Measurements from ENCODE around the gene USHBP1.

Gene USHBP1

GRCh38 chr19:17264641-17264979 lies at the start of gene USHBP1:
TSS of gene USHBP1 (minus strand) at chr19:17264745. CDS start at chr19:17264299, 446 bp downstream.
- Histone ChIP-seq H3K27me3 (ENCODE audit: insufficient read depth, low read length) (no peaks in the 10 kb centered on the region), H3K36me3 (ENCODE audit: insufficient read depth, low read length) (peaks cover 6% of the 10 kb centered on the region), H3K4me3 (ENCODE audit: low read length) (no peak within 1 kb of the TSS), H3K9me3 (ENCODE audit: low read length) (no peaks in the 10 kb centered on the region), H2AFZ (ENCODE audit: low read depth, low read length) (no peak within 1 kb of the TSS), H3K4me1 (ENCODE audit: insufficient read depth, low read length) (peaks cover 8% of the 10 kb centered on the region)

- no peaks in the 10 kb centered on the region for H3K27me3 ChIP-seq (ENCODE audit: insufficient read depth, low read length)
- no peaks in the 10 kb centered on the region for H3K9me3 ChIP-seq (ENCODE audit: low read length)
- H2AFZ ChIP-seq (ENCODE audit: low read depth, low read length): no peak overlapping the region
- peaks cover 12% of the 10 kb centered on the region for H3K4me1 ChIP-seq (ENCODE audit: insufficient read depth, low read length)
- H3K4me3 ChIP-seq (ENCODE audit: low read length): no peak overlapping the region
- H3K36me3 ChIP-seq (ENCODE audit: insufficient read depth, low read length): peaks cover 28% of the 10 kb centered on the region
Observed at GRCh38 chr19:17314007-17314593, 49.6 kb upstream of the USHBP1 start.

GRCh38 chr19:17312189-17313113 lies 47.9 kb upstream of the USHBP1 start:
- no peak overlapping the region for H2AFZ ChIP-seq (ENCODE audit: low read depth, low read length)
- H3K9me3 ChIP-seq (ENCODE audit: low read length): no peaks in the 10 kb centered on the region
- peaks cover 12% of the 10 kb centered on the region for H3K4me1 ChIP-seq (ENCODE audit: insufficient read depth, low read length)
- H3K36me3 ChIP-seq (ENCODE audit: insufficient read depth, low read length): peaks cover 26% of the 10 kb centered on the region
- H3K27me3 ChIP-seq (ENCODE audit: insufficient read depth, low read length): no peaks in the 10 kb centered on the region
- H3K4me3 ChIP-seq (ENCODE audit: low read length): no peak overlapping the region

- no peak overlapping the region for H2AFZ ChIP-seq (ENCODE audit: low read depth, low read length)
- no peaks in the 10 kb centered on the region for H3K27me3 ChIP-seq (ENCODE audit: insufficient read depth, low read length)
- H3K4me1 ChIP-seq (ENCODE audit: insufficient read depth, low read length): peaks cover 15% of the 10 kb centered on the region
- H3K36me3 ChIP-seq (ENCODE audit: insufficient read depth, low read length): peaks cover 24% of the 10 kb centered on the region
- H3K4me3 ChIP-seq (ENCODE audit: low read length): no peak overlapping the region
- H3K9me3 ChIP-seq (ENCODE audit: low read length): no peaks in the 10 kb centered on the region
Observed at GRCh38 chr19:17311455-17312188, 47.1 kb upstream of the USHBP1 start.

- peak overlapping the region; percentile 73 for H3K4me3 ChIP-seq (ENCODE audit: low read length)
- H3K4me1 ChIP-seq (ENCODE audit: insufficient read depth, low read length): peaks cover 21% of the 10 kb centered on the region
- no peaks in the 10 kb centered on the region for H3K27me3 ChIP-seq (ENCODE audit: insufficient read depth, low read length)
- H3K36me3 ChIP-seq (ENCODE audit: insufficient read depth, low read length): peaks cover 16% of the 10 kb centered on the region
- H3K9me3 ChIP-seq (ENCODE audit: low read length): no peaks in the 10 kb centered on the region
- peak overlapping the region; percentile 41 for H2AFZ ChIP-seq (ENCODE audit: low read depth, low read length)
Observed at GRCh38 chr19:17309965-17310461, 45.5 kb upstream of the USHBP1 start.

- Histone ChIP-seq H3K27me3 (ENCODE audit: insufficient read depth, low read length) (no peaks in the 10 kb centered on the region), H3K4me1 (ENCODE audit: insufficient read depth, low read length) (peaks cover 21% of the 10 kb centered on the region), H3K4me3 (ENCODE audit: low read length) (peak within 1 kb of the TSS; percentile 73), H3K9me3 (ENCODE audit: low read length) (no peaks in the 10 kb centered on the region), H3K36me3 (ENCODE audit: insufficient read depth, low read length) (peaks cover 11% of the 10 kb centered on the region), H2AFZ (ENCODE audit: low read depth, low read length) (peak within 1 kb of the TSS; percentile 41)
Observed at GRCh38 chr19:17309198-17309964, 44.8 kb upstream of the USHBP1 start, which contains the start of gene DDA1. TSS of gene DDA1 (plus strand) at chr19:17309563. CDS start at chr19:17309655, 92 bp downstream.

- Histone ChIP-seq H3K36me3 (ENCODE audit: insufficient read depth, low read length) (peaks cover 4% of the 10 kb centered on the region), H2AFZ (ENCODE audit: low read depth, low read length) (no peak overlapping the region), H3K9me3 (ENCODE audit: low read length) (no peaks in the 10 kb centered on the region), H3K27me3 (ENCODE audit: insufficient read depth, low read length) (no peaks in the 10 kb centered on the region), H3K4me1 (ENCODE audit: insufficient read depth, low read length) (peaks cover 26% of the 10 kb centered on the region), H3K4me3 (ENCODE audit: low read length) (no peak overlapping the region)
Observed at GRCh38 chr19:17307876-17308377, 43.4 kb upstream of the USHBP1 start.

- no peaks in the 10 kb centered on the region for H3K27me3 ChIP-seq (ENCODE audit: insufficient read depth, low read length)
- H3K9me3 ChIP-seq (ENCODE audit: low read length): no peaks in the 10 kb centered on the region
- peak overlapping the region; percentile 80 for H3K4me3 ChIP-seq (ENCODE audit: low read length)
- peaks cover 24% of the 10 kb centered on the region for H3K4me1 ChIP-seq (ENCODE audit: insufficient read depth, low read length)
- peak overlapping the region; percentile 85 for H2AFZ ChIP-seq (ENCODE audit: low read depth, low read length)
- H3K36me3 ChIP-seq (ENCODE audit: insufficient read depth, low read length): no peaks in the 10 kb centered on the region
Observed at GRCh38 chr19:17306285-17306714, 41.8 kb upstream of the USHBP1 start.

GRCh38 chr19:17305517-17306284 lies 41.2 kb upstream of the USHBP1 start, which contains the start of gene MRPL34:
TSS of gene MRPL34 (plus strand) at chr19:17305872. CDS start at chr19:17305893, 21 bp downstream.
- H2AFZ ChIP-seq (ENCODE audit: low read depth, low read length): peak within 1 kb of the TSS; percentile 85
- no peaks in the 10 kb centered on the region for H3K27me3 ChIP-seq (ENCODE audit: insufficient read depth, low read length)
- H3K36me3 ChIP-seq (ENCODE audit: insufficient read depth, low read length): peaks cover 2% of the 10 kb centered on the region
- peaks cover 23% of the 10 kb centered on the region for H3K4me1 ChIP-seq (ENCODE audit: insufficient read depth, low read length)
- H3K4me3 ChIP-seq (ENCODE audit: low read length): peak within 1 kb of the TSS; percentile 80
- H3K9me3 ChIP-seq (ENCODE audit: low read length): no peaks in the 10 kb centered on the region

- H3K4me3 ChIP-seq (ENCODE audit: low read length): peak overlapping the region; percentile 80
Observed at GRCh38 chr19:17305216-17305516, 40.6 kb upstream of the USHBP1 start.

GRCh38 chr19:17304386-17305215 lies 40.1 kb upstream of the USHBP1 start:
- Histone ChIP-seq H3K4me1 (ENCODE audit: insufficient read depth, low read length) (peaks cover 16% of the 10 kb centered on the region), H3K27me3 (ENCODE audit: insufficient read depth, low read length) (no peaks in the 10 kb centered on the region), H2AFZ (ENCODE audit: low read depth, low read length) (no peak overlapping the region), H3K9me3 (ENCODE audit: low read length) (peaks cover 2% of the 10 kb centered on the region), H3K4me3 (ENCODE audit: low read length) (no peak overlapping the region), H3K36me3 (ENCODE audit: insufficient read depth, low read length) (peaks cover 8% of the 10 kb centered on the region)

More at GRCh38 chr19:17305216-17305516, 40.6 kb upstream of the USHBP1 start:
- H3K27me3 ChIP-seq (ENCODE audit: insufficient read depth, low read length): no peaks in the 10 kb centered on the region
- no peak overlapping the region for H2AFZ ChIP-seq (ENCODE audit: low read depth, low read length)
- peaks cover 6% of the 10 kb centered on the region for H3K36me3 ChIP-seq (ENCODE audit: insufficient read depth, low read length)
- peaks cover under 1% of the 10 kb centered on the region for H3K9me3 ChIP-seq (ENCODE audit: low read length)
- peaks cover 18% of the 10 kb centered on the region for H3K4me1 ChIP-seq (ENCODE audit: insufficient read depth, low read length)
